ENCODE measurements around the gene SCYGR2.

SCYGR2 gene

DNA sequence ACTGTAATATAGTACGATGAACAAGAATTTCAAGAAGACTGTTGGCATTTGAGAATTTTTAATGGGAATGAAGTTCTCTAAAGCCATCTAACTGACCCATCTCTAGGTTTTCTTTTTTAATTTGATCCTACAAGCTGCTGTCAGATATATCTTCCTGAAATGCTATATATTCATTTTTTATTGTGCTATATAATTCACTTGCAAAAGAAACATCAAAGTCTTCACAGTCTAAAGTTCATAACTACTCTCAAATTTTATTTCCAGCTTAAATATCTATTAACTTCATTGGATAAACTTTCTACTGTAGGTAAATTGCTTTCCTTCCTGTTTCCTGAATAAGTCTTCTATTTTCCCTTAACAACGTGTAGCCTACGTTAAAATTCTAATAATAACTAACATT lies 3.7 kb downstream of the SCYGR2 start:
- no peaks in the 10 kb centered on the region for H3K9me3 ChIP-seq
- TF ChIP-seq CTCF (IDR thresholded peaks at IDR 0.05) = no peak
- no peak overlapping the region for H3K27ac ChIP-seq

DNA sequence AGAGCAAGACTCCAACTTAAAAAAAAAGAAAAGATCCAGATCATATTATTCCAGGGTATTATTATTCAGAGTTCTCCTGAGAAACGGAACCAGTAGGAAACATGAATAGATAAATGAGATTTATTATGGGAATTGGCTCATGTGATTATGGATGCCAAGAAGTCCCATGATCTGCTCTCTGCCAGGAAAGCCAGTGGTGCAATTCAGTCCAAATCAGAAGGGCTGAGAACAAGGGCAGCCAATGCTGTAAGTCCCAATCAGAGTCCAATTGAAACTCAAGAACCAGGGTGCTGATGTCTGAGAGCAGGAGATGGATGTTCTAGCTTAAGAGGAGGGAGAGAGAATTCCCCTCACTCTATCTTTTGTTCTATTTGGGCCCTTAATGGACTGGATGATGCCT lies 7.8 kb downstream of the SCYGR2 start:
- peaks cover 51% of the 10 kb centered on the region for H3K27me3 ChIP-seq
- no peaks in the 10 kb centered on the region for H3K4me1 ChIP-seq (ENCODE audit: control insufficient read depth in 1 of 2, insufficient read depth in 1 of 2, low read depth in 1 of 2, low read length in 1 of 2)
- TF ChIP-seq CTCF (IDR thresholded peaks at IDR 0.05) = no peak
- no peaks in the 10 kb centered on the region for H3K36me3 ChIP-seq
- H3K9me3 ChIP-seq = no peaks in the 10 kb centered on the region
- H3K27ac ChIP-seq = no peak overlapping the region
- H3K4me3 ChIP-seq (ENCODE audit: low read depth in 1 of 2, low read length in 1 of 2) = no peak overlapping the region

More for the DNA sequence above, 3.7 kb downstream of the SCYGR2 start:
- H3K4me3 ChIP-seq (ENCODE audit: low read depth in 1 of 2, low read length in 1 of 2) = no peak overlapping the region
- H3K27me3 ChIP-seq = peaks cover 27% of the 10 kb centered on the region
- no peaks in the 10 kb centered on the region for H3K36me3 ChIP-seq
- no peaks in the 10 kb centered on the region for H3K4me1 ChIP-seq (ENCODE audit: control insufficient read depth in 1 of 2, insufficient read depth in 1 of 2, low read depth in 1 of 2, low read length in 1 of 2)

DNA sequence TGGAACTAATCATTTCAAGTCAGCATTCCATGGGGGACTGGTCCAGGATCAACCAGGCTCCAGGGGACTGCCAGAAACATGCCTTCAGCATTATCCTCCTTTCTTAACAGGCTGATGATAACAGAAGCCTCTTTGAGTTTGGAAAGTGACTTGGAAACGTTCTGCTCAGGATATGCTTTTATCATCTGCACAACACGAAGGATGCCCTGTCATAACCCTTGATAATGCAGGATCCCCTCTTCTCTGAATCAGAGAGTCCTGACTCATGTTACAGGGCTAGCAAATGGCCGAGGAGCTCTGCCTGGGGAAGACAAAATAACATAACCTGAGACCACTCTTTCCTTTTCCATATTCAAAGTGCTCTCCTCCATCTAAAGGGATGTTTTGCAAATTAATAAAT lies 9.2 kb downstream of the SCYGR2 start:
- Histone ChIP-seq H3K9me3 (no peaks in the 10 kb centered on the region), H3K4me1 (ENCODE audit: control insufficient read depth in 1 of 2, insufficient read depth in 1 of 2, low read depth in 1 of 2, low read length in 1 of 2) (no peaks in the 10 kb centered on the region), H3K4me3 (ENCODE audit: low read depth in 1 of 2, low read length in 1 of 2) (no peak overlapping the region), H3K27ac (no peak overlapping the region), H3K27me3 (peaks cover 66% of the 10 kb centered on the region), H3K36me3 (no peaks in the 10 kb centered on the region)
- TF ChIP-seq CTCF (IDR thresholded peaks at IDR 0.05) = no peak

DNA sequence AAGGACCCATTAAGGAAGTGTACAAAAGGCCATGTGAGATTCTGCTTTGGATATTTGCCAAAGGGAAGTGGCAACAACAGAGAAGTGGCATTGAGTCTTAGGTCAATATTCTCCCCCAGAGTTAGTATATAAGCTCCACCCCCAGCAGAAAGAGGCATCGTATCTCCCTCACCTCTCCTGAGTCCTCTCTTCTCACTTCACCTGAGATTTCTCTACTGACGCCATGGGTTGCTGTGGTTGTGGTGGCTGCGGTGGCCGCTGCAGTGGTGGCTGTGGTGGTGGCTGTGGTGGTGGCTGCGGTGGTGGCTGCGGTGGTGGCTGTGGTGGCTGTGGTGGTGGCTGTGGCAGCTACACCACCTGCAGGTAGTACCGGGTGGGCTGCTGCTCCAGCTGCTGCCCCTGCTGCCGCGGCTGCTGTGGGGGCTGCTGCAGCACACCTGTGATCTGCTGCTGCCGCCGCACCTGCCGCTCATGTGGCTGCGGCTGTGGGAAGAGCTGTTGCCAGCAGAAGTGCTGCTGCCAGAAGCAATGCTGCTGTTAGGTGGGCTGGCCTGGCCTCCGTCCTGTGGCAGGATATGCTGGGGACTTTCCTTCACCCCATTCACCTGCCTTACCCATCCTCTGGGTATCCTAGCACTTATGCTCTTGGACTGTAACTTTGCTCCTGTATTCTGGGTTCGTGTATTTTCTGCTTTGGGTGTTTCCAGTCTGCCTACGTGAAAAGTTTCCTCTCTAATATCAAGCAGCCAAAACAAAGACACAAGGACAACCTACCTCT lies 10.1 kb downstream of the SCYGR2 start:
- no peak overlapping the region for H3K27ac ChIP-seq
- no peak for TF ChIP-seq CTCF (IDR thresholded peaks at IDR 0.05)
- H3K4me1 ChIP-seq (ENCODE audit: control insufficient read depth in 1 of 2, insufficient read depth in 1 of 2, low read depth in 1 of 2, low read length in 1 of 2) = no peaks in the 10 kb centered on the region
- no peaks in the 10 kb centered on the region for H3K36me3 ChIP-seq
- peaks cover 71% of the 10 kb centered on the region for H3K27me3 ChIP-seq
- H3K4me3 ChIP-seq (ENCODE audit: low read depth in 1 of 2, low read length in 1 of 2) = no peak overlapping the region
- H3K9me3 ChIP-seq = no peaks in the 10 kb centered on the region

- no peaks in the 10 kb centered on the region for H3K36me3 ChIP-seq
- no peaks in the 10 kb centered on the region for H3K4me1 ChIP-seq (ENCODE audit: control insufficient read depth in 1 of 2, insufficient read depth in 1 of 2, low read depth in 1 of 2, low read length in 1 of 2)
- TF ChIP-seq CTCF (IDR thresholded peaks at IDR 0.05) = no peak
- H3K4me3 ChIP-seq (ENCODE audit: low read depth in 1 of 2, low read length in 1 of 2) = no peak overlapping the region
- peaks cover 68% of the 10 kb centered on the region for H3K27me3 ChIP-seq
- no peak overlapping the region for H3K27ac ChIP-seq
- no peaks in the 10 kb centered on the region for H3K9me3 ChIP-seq
Measured at GRCh38 chr2:227610123-227610522, 11.4 kb downstream of the SCYGR2 start.

Data from neutrophil (primary cell).